HepG2 (cell line): ENCODE results near the gene IRF3. TPM values are rescaled to one million over a fixed set of nuclear protein-coding genes. Genes with fewer than 3 reads are reported as not detected.

Experiments used
- BCL6 ChIP-seq: IDR thresholded peaks from 2 replicates; pipeline ENCODE4 v1.6.1; 2016; ENCODE audit warnings: missing genetic modification reagents, missing compliant biosample characterization
- DPF2 ChIP-seq: sonication (generic); formaldehyde crosslinking; IDR thresholded peaks from 2 replicates; pipeline ENCODE4 v1.4.0; 2020; ENCODE audit warnings: mild to moderate bottlenecking, low read depth, missing genetic modification reagents, borderline replicate concordance
- EEA1 ChIP-seq: sonication (generic); formaldehyde crosslinking; IDR thresholded peaks from 2 replicates; pipeline ENCODE4 v1.5.1; 2020; ENCODE audit warnings: mild to moderate bottlenecking, missing genetic modification reagents, borderline replicate concordance
- LCORL ChIP-seq, 2 experiments: fragments of 450-650 bp in 1 of 2; sonication (generic) in 1 of 2; formaldehyde crosslinking in 1 of 2; IDR thresholded peaks; 2 replicates each; pipeline versions ENCODE4 v1.5.0 to v1.6.1; 2017 to 2020; ENCODE audit warnings: antibody characterized with exemption in 1 of 2, missing genetic modification reagents in 1 of 2
- LRRFIP1 ChIP-seq: sonication (generic); formaldehyde crosslinking; conservative IDR thresholded peaks from 2 replicates; pipeline ENCODE4 v1.4.0; 2020; ENCODE audit warnings: missing genetic modification reagents
- MTA1 ChIP-seq: sonication (generic); formaldehyde crosslinking; IDR thresholded peaks from 2 replicates; pipeline ENCODE4 v1.4.0; 2020; ENCODE audit warnings: missing genetic modification reagents, mild to moderate bottlenecking, borderline replicate concordance
- MTA3 ChIP-seq: sonication (generic); formaldehyde crosslinking; IDR thresholded peaks from 2 replicates; pipeline ENCODE4 v1.4.0; 2020; ENCODE audit warnings: missing genetic modification reagents
- NFYC ChIP-seq: IDR thresholded peaks from 2 replicates; pipeline ENCODE4 v1.6.1; 2016; ENCODE audit warnings: missing genetic modification reagents, missing compliant biosample characterization
- ONECUT2 ChIP-seq: sonication (generic); formaldehyde crosslinking; IDR thresholded peaks from 2 replicates; pipeline ENCODE4 v1.4.0; 2020; ENCODE audit warnings: missing genetic modification reagents
- SMAD1 ChIP-seq: sonication (generic); formaldehyde crosslinking; IDR thresholded peaks from 2 replicates; pipeline ENCODE4 v1.4.0; 2020; ENCODE audit warnings: missing genetic modification reagents, low read depth, mild to moderate bottlenecking, borderline replicate concordance
- SSRP1 ChIP-seq: IDR thresholded peaks from 2 replicates; pipeline ENCODE4 v1.6.1; 2016; ENCODE audit warnings: control low read depth
- ZBED4 ChIP-seq: sonication (generic); formaldehyde crosslinking; IDR thresholded peaks from 2 replicates; pipeline ENCODE4 v1.4.0; 2020; ENCODE audit warnings: missing genetic modification reagents, borderline replicate concordance
- ZBTB8A ChIP-seq: sonication (generic); formaldehyde crosslinking; IDR thresholded peaks from 2 replicates; pipeline ENCODE4 v1.4.0; 2020; ENCODE audit warnings: mild to moderate bottlenecking, low read depth, missing genetic modification reagents, borderline replicate concordance
- ZFP41 ChIP-seq: sonication (generic); formaldehyde crosslinking; IDR thresholded peaks from 2 replicates; pipeline ENCODE4 v1.4.0; 2020; ENCODE audit warnings: mild to moderate bottlenecking, missing genetic modification reagents, borderline replicate concordance
- ZFY ChIP-seq: sonication (generic); formaldehyde crosslinking; IDR thresholded peaks from 2 replicates; pipeline ENCODE4 v1.4.0; 2020; ENCODE audit warnings: missing genetic modification reagents
- ZNF280B ChIP-seq: sonication (generic); formaldehyde crosslinking; IDR thresholded peaks from 2 replicates; pipeline ENCODE4 v1.5.0; 2020; ENCODE audit warnings: missing genetic modification reagents, mild to moderate bottlenecking, borderline replicate concordance
- ZNF337 ChIP-seq: sonication (generic); formaldehyde crosslinking; IDR thresholded peaks from 2 replicates; pipeline ENCODE4 v1.5.1; 2020; ENCODE audit warnings: missing genetic modification reagents, low read depth, mild to moderate bottlenecking, borderline replicate concordance
- ZNF33B ChIP-seq: sonication (generic); formaldehyde crosslinking; IDR thresholded peaks from 2 replicates; pipeline ENCODE4 v1.5.1; 2020; ENCODE audit warnings: mild to moderate bottlenecking, missing genetic modification reagents
- ZNF354B ChIP-seq: sonication (generic); formaldehyde crosslinking; IDR thresholded peaks from 2 replicates; pipeline ENCODE4 v1.8.0; 2022; ENCODE audit warnings: mild to moderate bottlenecking, missing genetic modification reagents
- ZNF619 ChIP-seq: sonication (generic); formaldehyde crosslinking; IDR thresholded peaks from 2 replicates; pipeline ENCODE4 v1.4.0; 2020; ENCODE audit warnings: mild to moderate bottlenecking, missing genetic modification reagents
- ZNF691 ChIP-seq: sonication (generic); formaldehyde crosslinking; IDR thresholded peaks from 2 replicates; pipeline ENCODE4 v1.4.0; 2020; ENCODE audit warnings: missing genetic modification reagents, low read depth, mild to moderate bottlenecking, borderline replicate concordance
- polyA plus RNA-seq, 8 experiments: library from polyadenylated mRNA; depleted of rRNA in 3 of 8; stranded (reverse) in 7 of 8; unstranded in 1 of 8; fragments of >200 nt; fragmentation: Illumina TruSeq in 4 of 8; extraction: Trizol in 4 of 8; gene quantifications; 2 replicates each; pipeline versions ENCODE4 v1.2.1 to v1.2.3, GENCODE V29; 2011 to 2016; ENCODE audit warnings: low read depth in 4 of 8, missing spikeins in 1 of 8, mixed read lengths in 1 of 8; ENCODE audit not compliant: insufficient read depth in 1 of 8
- total RNA-seq, 5 experiments: library from RNA; depleted of rRNA; stranded (reverse); fragments of >200 nt; fragmentation: Illumina TruSeq; extraction: Trizol; gene quantifications; 2 replicates each; pipeline ENCODE4 v1.2.3, GENCODE V29; 2016; ENCODE audit warnings: low read depth in 1 of 5

Gene IRF3
- total and polyA plus RNA-seq, 2 of the 13 experiments (the other 11 are each of a cell fraction or from before 2014, with no cell fraction given) = 61.9 to 65.5 TPM

GRCh38 chr19:49677231-49677900 lies 11.7 kb upstream of the IRF3 start, which contains the start of gene PRMT1 (continued):
- TF ChIP-seq ONECUT2 (CRISPR knock-in tag) (no peak), MTA3 (CRISPR knock-in tag) (no peak), ZNF280B (CRISPR knock-in tag) (peak; percentile 4; the same call in 1 of the 2 replicates), ZNF354B (CRISPR knock-in tag) (no peak), ZNF691 (CRISPR knock-in tag) (no peak), NFYC (CRISPR knock-in tag) (no peak), ZBTB8A (CRISPR knock-in tag) (no peak; the same call in 1 of the 2 replicates), SMAD1 (CRISPR knock-in tag) (no peak), ZFY (peak; percentile 72), ZBED4 (CRISPR knock-in tag) (peak; percentile 18), BCL6 (CRISPR knock-in tag) (peak; percentile 31; the same call in 1 of the 2 replicates), ZNF33B (CRISPR knock-in tag) (no peak), LRRFIP1 (CRISPR knock-in tag) (no peak), DPF2 (CRISPR knock-in tag) (no peak), ZFP41 (CRISPR knock-in tag) (no peak), ZNF337 (no peak), ZNF619 (CRISPR knock-in tag) (no peak), LCORL (IDR thresholded peaks at IDR 0.05) (no peak), LCORL (CRISPR knock-in tag; IDR thresholded peaks at IDR 0.05) (peak; percentile 48; the same call in 1 of the 2 replicates), MTA1 (peak; percentile 52; the same call in 1 of the 2 replicates), SSRP1 (CRISPR knock-in tag) (0 out of 2 replicates have a peak, but pooled peaks have one; percentile 58), EEA1 (CRISPR knock-in tag) (0 out of 2 replicates have a peak, but pooled peaks have one; percentile 17)
